ENCODE data around the gene SLC6A20.

- TF ChIP-seq CTCF (IDR thresholded peaks at IDR 0.05) (no peak), POLR2A (IDR thresholded peaks at IDR 0.05) (no peak)
Measured at GRCh38 chr3:45798034-45798433, 1.7 kb upstream of the SLC6A20 start.

Data from lower leg skin (tissue), 3 donors.